Lung microvascular endothelial cell (primary cell): ENCODE measurements around the gene RAB31. TPM values are rescaled to one million over a fixed set of nuclear protein-coding genes. Genes with fewer than 3 reads are reported as not detected.

Experiments
- DNase-seq, 2 donors: peaks; one replicate each; pipeline versions ENCODE4 v3.0.0 to v3.0.0-alpha.2; 2010; ENCODE audit warnings: low read depth in 2 of 2
- total RNA-seq: library from RNA; depleted of rRNA; stranded (reverse); fragments of >200 nt; gene quantifications from 2 replicates; pipeline ENCODE4 v1.2.1, GENCODE V29; 2014

RAB31 gene
- total RNA-seq, 1 donor from 2014 or later, result 44.0 TPM

- DNase-seq, result no peak
Measured at GRCh38 chr18:9787712-9788111, 79.6 kb downstream of the RAB31 start.

GRCh38 chr18:9788140-9788539 lies 80.0 kb downstream of the RAB31 start:
- DNase-seq, result no peak

GRCh38 chr18:9788860-9789259 lies 80.8 kb downstream of the RAB31 start:
- no peak for DNase-seq

GRCh38 chr18:9790261-9790660 lies 82.2 kb downstream of the RAB31 start:
- DNase-seq, result no peak

- no peak for DNase-seq
Measured at GRCh38 chr18:9791991-9792390, 83.9 kb downstream of the RAB31 start.

GRCh38 chr18:9792565-9793245 lies 84.6 kb downstream of the RAB31 start:
- DNase-seq, result no peak

- DNase-seq, result no peak
Measured at GRCh38 chr18:9796011-9796410, 87.9 kb downstream of the RAB31 start.

- no peak for DNase-seq
Measured at GRCh38 chr18:9796935-9797549, 88.9 kb downstream of the RAB31 start.

GRCh38 chr18:9802175-9803062 lies 94.3 kb downstream of the RAB31 start:
- no peak for DNase-seq

- DNase-seq, result no peak
Measured at GRCh38 chr18:9803063-9803697, 95.1 kb downstream of the RAB31 start.

- DNase-seq, result peak; percentile 20 to 63
Measured at GRCh38 chr18:9803698-9804516, 95.8 kb downstream of the RAB31 start.

- DNase-seq, result peak; percentile 14 to 49
Measured at GRCh38 chr18:9804517-9805104, 96.5 kb downstream of the RAB31 start.

- no peak for DNase-seq
Measured at GRCh38 chr18:9806905-9807304, 98.8 kb downstream of the RAB31 start.

- DNase-seq, result peak in 1 of 2 donors; percentile 49
Measured at GRCh38 chr18:9808295-9809241, 100.5 kb downstream of the RAB31 start.

GRCh38 chr18:9809697-9810096 lies 101.6 kb downstream of the RAB31 start:
- no peak for DNase-seq

- peak in 1 of 2 donors; percentile 56 for DNase-seq
Measured at GRCh38 chr18:9810299-9810698, 102.2 kb downstream of the RAB31 start.

- DNase-seq, result no peak
Measured at GRCh38 chr18:9810994-9811705, 103.0 kb downstream of the RAB31 start.

GRCh38 chr18:9811978-9812377 lies 103.9 kb downstream of the RAB31 start:
- no peak for DNase-seq

- peak; percentile 36 to 39 for DNase-seq
Measured at GRCh38 chr18:9814431-9814830, 106.3 kb downstream of the RAB31 start.
